H1 (cell line): ENCODE results near the gene KRT83. TPM values are rescaled to one million over a fixed set of nuclear protein-coding genes. Genes with fewer than 3 reads are reported as not detected.

Source experiments
- CTCF ChIA-PET: fragments of 300-600 bp; sonication (Branson Sonifier 250); formaldehyde crosslinking; loops from one replicate; lab custom pipeline; 2021; ENCODE audit not compliant: partially characterized antibody; lab: Charles Lee
- POLR2A ChIA-PET: fragments of 300-600 bp; sonication (Branson Sonifier 250); formaldehyde crosslinking; loops from one replicate; lab custom pipeline; 2021; ENCODE audit warnings: inconsistent platforms; ENCODE audit not compliant: partially characterized antibody; lab: Charles Lee
- DNase-seq, 2 experiments: peaks; one replicate each; pipeline versions ENCODE4 v3.0.0 to v3.0.0-alpha.2; 2010 to 2022; ENCODE audit warnings: low spot score in 2 of 2, low read depth in 1 of 2, mixed read lengths in 1 of 2
- FAIRE-seq: peaks from 2 replicates; lab custom pipeline; 2011; peaks lifted over from hg19 to GRCh38; lab: Jason Lieb, UNC
- H2AFZ ChIP-seq: 2 replicates; pipeline ENCODE4 v1.8.1; 2012; ENCODE audit warnings: low read length, inconsistent platforms
- H2AK5ac ChIP-seq: 2 replicates; pipeline ENCODE4 v1.6.1; 2013; ENCODE audit warnings: low read depth, low read length
- H2BK120ac ChIP-seq: replicated peaks from 2 replicates; pipeline ENCODE3; 2013; ENCODE audit warnings: low read depth, low read length, inconsistent platforms
- H2BK12ac ChIP-seq: 2 replicates; pipeline ENCODE4 v1.6.1; 2013; ENCODE audit warnings: low read depth, low read length
- H2BK15ac ChIP-seq: 2 replicates; pipeline ENCODE4 v1.6.1; 2013; ENCODE audit warnings: low read length
- H2BK20ac ChIP-seq: 2 replicates; pipeline ENCODE4 v1.6.1; 2013; ENCODE audit warnings: low read length
- H2BK5ac ChIP-seq: 2 replicates; pipeline ENCODE4 v1.6.1; 2013; ENCODE audit warnings: low read depth, low read length
- H3K14ac ChIP-seq: 2 replicates; pipeline ENCODE4 v1.6.1; 2013; ENCODE audit warnings: inconsistent platforms; ENCODE audit not compliant: insufficient read length
- H3K18ac ChIP-seq: 2 replicates; pipeline ENCODE4 v1.6.1; 2013; ENCODE audit warnings: low read length; ENCODE audit errors: extremely low read depth
- H3K23ac ChIP-seq: 2 replicates; pipeline ENCODE4 v1.6.1; 2013; ENCODE audit warnings: inconsistent platforms; ENCODE audit not compliant: insufficient read length
- H3K23me2 ChIP-seq: 2 replicates; pipeline ENCODE4 v1.6.1; 2013; ENCODE audit warnings: low read depth, low read length
- H3K27ac ChIP-seq: 2 replicates; pipeline ENCODE4 v1.6.1; 2011; ENCODE audit warnings: low read depth, low read length, inconsistent platforms
- H3K27me3 ChIP-seq, 4 experiments: replicated peaks in 1 of 4; 1 replicate in 1 of 4; 2 replicates in 3 of 4; pipeline versions ENCODE4 v1.6.1 to v1.8.1; 2011 to 2013; ENCODE audit warnings: low read length in 3 of 4, mild to moderate bottlenecking in 3 of 4, inconsistent platforms in 2 of 4, mixed read lengths in 2 of 4, moderate library complexity in 1 of 4; ENCODE audit not compliant: control insufficient read depth in 3 of 4, insufficient read depth in 3 of 4; ENCODE audit errors: extremely low read depth in 1 of 4
- H3K36me3 ChIP-seq, 4 experiments: 2 replicates each; pipeline versions ENCODE4 v1.6.1 to v1.8.1; 2011 to 2013; ENCODE audit warnings: mild to moderate bottlenecking in 4 of 4, low read length in 3 of 4, moderate library complexity in 2 of 4, control low read depth in 1 of 4, inconsistent platforms in 1 of 4; ENCODE audit not compliant: insufficient read depth in 4 of 4, control insufficient read depth in 2 of 4
- H3K4ac ChIP-seq: replicated peaks from 2 replicates; pipeline ENCODE3; 2013; ENCODE audit warnings: low read length, low read depth, mixed read lengths, inconsistent platforms; ENCODE audit not compliant: insufficient read length
- H3K4me1 ChIP-seq, 4 experiments: replicated peaks in 1 of 4; 1 replicate in 1 of 4; 2 replicates in 3 of 4; pipeline versions ENCODE4 v1.6.1 to v1.8.1; 2011 to 2013; ENCODE audit warnings: low read length in 3 of 4, inconsistent platforms in 2 of 4, mixed read lengths in 1 of 4; ENCODE audit not compliant: insufficient read depth in 4 of 4, control insufficient read depth in 3 of 4
- H3K4me2 ChIP-seq, 2 experiments: 2 replicates each; pipeline versions ENCODE4 v1.6.1 to v1.8.1; 2011 to 2013; ENCODE audit warnings: low read depth in 2 of 2, low read length in 2 of 2, control low read depth in 1 of 2, inconsistent platforms in 1 of 2, mild to moderate bottlenecking in 1 of 2; ENCODE audit not compliant: insufficient read depth in 1 of 2
- H3K4me3 ChIP-seq, 4 experiments: fragments of 200-600, 300-600 bp in 1 of 4; sonication (generic), shearing (Covaris generic), sonication (Bioruptor Twin) in 1 of 4; 2 replicates each; pipeline versions ENCODE4 v1.5.1 to v1.8.1; 2011 to 2016; ENCODE audit warnings: low read length in 4 of 4, low read depth in 3 of 4, control low read depth in 2 of 4, inconsistent platforms in 2 of 4, mild to moderate bottlenecking in 2 of 4, mixed read lengths in 1 of 4, moderate library complexity in 1 of 4; ENCODE audit not compliant: insufficient read depth in 2 of 4; ENCODE audit errors: extremely low read depth in 1 of 4
- H3K56ac ChIP-seq: replicated peaks from 2 replicates; pipeline ENCODE3; 2013; ENCODE audit warnings: low read depth, mild to moderate bottlenecking, mixed read lengths, low read length, inconsistent platforms; ENCODE audit not compliant: insufficient read length
- H3K79me1 ChIP-seq: 2 replicates; pipeline ENCODE4 v1.6.1; 2013; ENCODE audit warnings: low read depth, low read length, control low read depth
- H3K79me2 ChIP-seq, 2 experiments: 2 replicates each; pipeline versions ENCODE4 v1.6.1 to v1.8.1; 2012 to 2013; ENCODE audit warnings: low read length in 2 of 2, mild to moderate bottlenecking in 2 of 2, inconsistent platforms in 1 of 2; ENCODE audit not compliant: insufficient read depth in 2 of 2, control insufficient read depth in 1 of 2
- H3K9ac ChIP-seq, 4 experiments: replicated peaks in 1 of 4; 1 replicate in 1 of 4; 2 replicates in 3 of 4; pipeline versions ENCODE4 v1.6.1 to v1.8.1; 2011 to 2013; ENCODE audit warnings: low read depth in 3 of 4, low read length in 3 of 4, control low read depth in 2 of 4, mild to moderate bottlenecking in 2 of 4, moderate library complexity in 2 of 4, inconsistent platforms in 1 of 4; ENCODE audit errors: extremely low read depth in 1 of 4
- H3K9me3 ChIP-seq, 2 experiments: 2 replicates each; pipeline versions ENCODE4 v1.6.1 to v1.8.1; 2012 to 2013; ENCODE audit warnings: mild to moderate bottlenecking in 2 of 2, moderate library complexity in 2 of 2, control low read depth in 1 of 2, inconsistent platforms in 1 of 2, low read depth in 1 of 2, low read length in 1 of 2, mixed read lengths in 1 of 2; ENCODE audit not compliant: insufficient read depth in 2 of 2
- H4K20me1 ChIP-seq, 2 experiments: replicated peaks in 1 of 2; 2 replicates each; pipeline versions ENCODE3 to v1.8.1; 2011 to 2013; ENCODE audit warnings: inconsistent platforms in 2 of 2, low read length in 2 of 2, mild to moderate bottlenecking in 1 of 2; ENCODE audit not compliant: insufficient read depth in 2 of 2, control insufficient read depth in 1 of 2
- H4K5ac ChIP-seq: 2 replicates; pipeline ENCODE4 v1.6.1; 2013; ENCODE audit warnings: low read length, low read depth, mixed read lengths, inconsistent platforms; ENCODE audit not compliant: insufficient read length
- H4K8ac ChIP-seq: 2 replicates; pipeline ENCODE4 v1.8.0; 2013; ENCODE audit warnings: mild to moderate bottlenecking, moderate library complexity, low read length, inconsistent platforms; ENCODE audit not compliant: insufficient read depth; ENCODE audit errors: extremely low read depth
- H4K91ac ChIP-seq: replicated peaks from 2 replicates; pipeline ENCODE3; 2013; ENCODE audit warnings: low read length, mixed read lengths, inconsistent platforms; ENCODE audit not compliant: insufficient read length
- ATF3 ChIP-seq: IDR thresholded peaks from 2 replicates; pipeline ENCODE4 v1.6.1; 2011; ENCODE audit warnings: low read depth, mild to moderate bottlenecking, low read length; ENCODE audit not compliant: insufficient read depth
- BCL11A ChIP-seq, 2 experiments: IDR thresholded peaks; one replicate each; pipeline ENCODE4 v1.6.1; 2011; ENCODE audit warnings: low read depth in 2 of 2, low read length in 2 of 2, mild to moderate bottlenecking in 2 of 2
- E2F6 ChIP-seq: IDR thresholded peaks from 2 replicates; pipeline ENCODE4 v1.6.1; 2012; ENCODE audit warnings: inconsistent platforms
- FOSL1 ChIP-seq: IDR thresholded peaks from 2 replicates; pipeline ENCODE4 v1.6.1; 2011; ENCODE audit warnings: mild to moderate bottlenecking, low read depth, low read length, moderate library complexity; ENCODE audit not compliant: insufficient read depth
- GABPA ChIP-seq: IDR thresholded peaks from 2 replicates; pipeline ENCODE4 v1.6.1; 2011; ENCODE audit warnings: mild to moderate bottlenecking, low read length, moderate library complexity, borderline replicate concordance; ENCODE audit not compliant: insufficient read depth
- RFX5 ChIP-seq: IDR thresholded peaks from 2 replicates; pipeline ENCODE4 v1.6.1; 2011; ENCODE audit warnings: low read depth, low read length, improper control_type of control experiment, borderline replicate concordance
- RXRA ChIP-seq: IDR thresholded peaks from 2 replicates; pipeline ENCODE4 v1.6.1; 2011; ENCODE audit warnings: low read depth, mild to moderate bottlenecking, low read length, moderate library complexity; ENCODE audit not compliant: insufficient read depth
- SIRT6 ChIP-seq: IDR thresholded peaks from one replicate; pipeline ENCODE4 v1.7.1; 2012; ENCODE audit warnings: low read length, inconsistent platforms
- SP1 ChIP-seq: IDR thresholded peaks from 2 replicates; pipeline ENCODE4 v1.6.1; 2011; ENCODE audit warnings: low read depth, low read length
- SP2 ChIP-seq: IDR thresholded peaks from 2 replicates; pipeline ENCODE4 v1.6.1; 2012; ENCODE audit warnings: mild to moderate bottlenecking, low read length, inconsistent platforms
- SUZ12 ChIP-seq: fragments of 200-600 bp; sonication (generic); IDR thresholded peaks from 2 replicates; pipeline ENCODE4 v1.6.1; 2012; ENCODE audit warnings: mild to moderate bottlenecking, inconsistent platforms, low read length, moderate library complexity, mixed read lengths
- WGBS, 2 experiments: shearing (Covaris generic) in 1 of 2; methylation state at CpG; one replicate each; pipeline versions ENCODE4 v1.1.6 to v1.1.7; 2013 to 2015; ENCODE audit warnings: low lambda C conversion rate in 2 of 2, mixed read lengths in 2 of 2, inconsistent platforms in 1 of 2, low coverage in 1 of 2, missing lambda C conversion rate in 1 of 2; ENCODE audit not compliant: insufficient replicate concordance in 2 of 2, insufficient coverage in 1 of 2, insufficient read length in 1 of 2; ENCODE audit errors: extremely low coverage in 1 of 2, missing lambda C conversion rate in 1 of 2; 5-methylcytosine and 5-hydroxymethylcytosine counted together
- polyA plus RNA-seq, 7 experiments: library from polyadenylated mRNA; depleted of rRNA in 3 of 7; stranded (reverse) in 5 of 7; unstranded in 2 of 7; fragments of >200 nt in 5 of 7; fragments of 200-250 nt in 2 of 7; gene quantifications; 1 replicate in 5 of 7; 2 replicates in 1 of 7; 4 replicates in 1 of 7; pipeline versions ENCODE4 v1.2.1 to v1.2.3, GENCODE V29; 2011 to 2013; ENCODE audit warnings: missing spikeins in 2 of 7, mixed read lengths in 2 of 7
- total RNA-seq: library from RNA; stranded (reverse); fragmentation: NEBNext Ultra II Directional; extraction: Animal tissue kit (Norgen Biotek cat#: 25700); gene quantifications from 2 replicates; pipeline ENCODE4 v1.2.1, GENCODE V29; 2021

The KRT83 gene
- total and polyA plus RNA-seq, 2 of the 8 experiments (the other 6 are each of a cell fraction or from before 2014, with no cell fraction given) = not detected

GRCh38 chr12:52280796-52281560, 40.2 kb downstream of the KRT83 start:
- Histone ChIP-seq H4K20me1 (no peaks in the 10 kb centered on the region), H2BK120ac (no peak overlapping the region), H3K18ac (no peak overlapping the region), H2BK20ac (no peak overlapping the region), H3K9ac (no peak overlapping the region), H3K4ac (no peak overlapping the region), H3K27me3 (peaks cover 0 to 12% (median 5%) of the 10 kb centered on the region in 4 experiments; a peak in 4 of 7 replicates), H3K79me2 (no peaks in the 10 kb centered on the region), H3K9me3 (no peaks in the 10 kb centered on the region), H2BK5ac (no peak overlapping the region), H3K14ac (no peak overlapping the region), H3K4me1 (peaks cover 0 to 4% (median 0%) of the 10 kb centered on the region in 4 experiments; a peak in 1 of 7 replicates), H2AFZ (no peak overlapping the region), H4K5ac (no peak overlapping the region), H3K79me1 (no peaks in the 10 kb centered on the region; the same call in 1 of the 2 replicates), H3K4me3 (no peak overlapping the region), H2AK5ac (no peak overlapping the region), H3K56ac (no peak overlapping the region), H3K36me3 (no peaks in the 10 kb centered on the region), H3K4me2 (no peak overlapping the region), H2BK12ac (no peak overlapping the region), H4K8ac (no peak overlapping the region), H3K23ac (no peak overlapping the region), H3K27ac (no peak overlapping the region), H3K23me2 (peaks cover 4% of the 10 kb centered on the region; the same call in 1 of the 2 replicates), H2BK15ac (no peak overlapping the region), H4K91ac (no peak overlapping the region)
- no peak for DNase-seq
- POLR2A ChIA-PET = no interaction called here
- 73% methylated on average over 4 of the region's 4 CpGs; no CpG with 5 or more reads in 1 of the 2 experiments for WGBS, 2 experiments
- CTCF ChIA-PET = interaction anchor here (0.5 to 10.7 kb wide), 28 partner anchors 10 to 141 kb away, joined by 3 to 105 read pairs (median 14); no protein-coding TSS in a partner anchor
- FAIRE-seq = no peak
- TF ChIP-seq BCL11A (IDR thresholded peaks at IDR 0.05; ENCODE audit: low read depth in 2 of 2, low read length in 2 of 2) = no peak
- no peak for TF ChIP-seq RFX5
- no peak for TF ChIP-seq GABPA
- no peak for TF ChIP-seq SUZ12
- no peak for TF ChIP-seq E2F6
- TF ChIP-seq SIRT6 = no peak
- no peak for TF ChIP-seq SP1
- TF ChIP-seq FOSL1 = no peak
- TF ChIP-seq SP2 = no peak
- TF ChIP-seq RXRA = no peak
- no peak for TF ChIP-seq ATF3
